NCI-H128 (cell line): ENCODE results near the gene FOXL3.

Source experiments
- DNase-seq: peaks from one replicate; lab custom pipeline; 2025; ENCODE audit not compliant: unreplicated experiment; lab: John Stamatoyannopoulos, UW

Gene FOXL3

GRCh38 chr7:300546-301290, 10.7 kb downstream of the FOXL3 start:
- DNase-seq = no peak

- DNase-seq = no peak
Observed at GRCh38 chr7:301291-302053, 11.5 kb downstream of the FOXL3 start.

- no peak for DNase-seq
Observed at GRCh38 chr7:302054-302992, 12.4 kb downstream of the FOXL3 start.

GRCh38 chr7:303425-303824, 13.5 kb downstream of the FOXL3 start:
- DNase-seq = no peak

GRCh38 chr7:303884-304573, 14.1 kb downstream of the FOXL3 start:
- no peak for DNase-seq

- DNase-seq = no peak
Observed at GRCh38 chr7:304574-305409, 14.8 kb downstream of the FOXL3 start.

GRCh38 chr7:305410-306151, 15.6 kb downstream of the FOXL3 start:
- no peak for DNase-seq

GRCh38 chr7:307970-308369, 18.0 kb downstream of the FOXL3 start:
- DNase-seq = no peak

GRCh38 chr7:309586-310228, 19.7 kb downstream of the FOXL3 start:
- no peak for DNase-seq

- no peak for DNase-seq
Observed at GRCh38 chr7:311131-311680, 21.2 kb downstream of the FOXL3 start.

- no peak for DNase-seq
Observed at GRCh38 chr7:311796-312195, 21.8 kb downstream of the FOXL3 start.

GRCh38 chr7:312424-312823, 22.5 kb downstream of the FOXL3 start:
- no peak for DNase-seq

- DNase-seq = no peak
Observed at GRCh38 chr7:314853-315252, 24.9 kb downstream of the FOXL3 start.

- DNase-seq = no peak
Observed at GRCh38 chr7:315516-316265, 25.7 kb downstream of the FOXL3 start.

GRCh38 chr7:317643-318405, 27.9 kb downstream of the FOXL3 start:
- DNase-seq = no peak

- DNase-seq = no peak
Observed at GRCh38 chr7:318476-318875, 28.5 kb downstream of the FOXL3 start.
